ENCODE data around the gene PI16.

PI16 gene
- long read RNA-seq, donor 1, partial matches to known transcripts: 0 of 1 reads
- long read RNA-seq, donor 1, other reads (novel, unspliced or antisense): 0 of 1 reads
- long read RNA-seq, donor 2: 0 reads
- long read RNA-seq, donor 3, partial matches to known transcripts: 0 of 2 reads
- long read RNA-seq, donor 3, other reads (novel, unspliced or antisense): 0 of 2 reads
- long read RNA-seq, donor 4: 0 reads
- long read RNA-seq, donor 5: 0 reads
- long read RNA-seq, donor 6: 0 reads
- long read RNA-seq, donor 7: 0 reads
- long read RNA-seq, donor 8, partial matches to known transcripts: 0 of 2 reads
- long read RNA-seq, donor 8, other reads (novel, unspliced or antisense): 0 of 2 reads

DNA sequence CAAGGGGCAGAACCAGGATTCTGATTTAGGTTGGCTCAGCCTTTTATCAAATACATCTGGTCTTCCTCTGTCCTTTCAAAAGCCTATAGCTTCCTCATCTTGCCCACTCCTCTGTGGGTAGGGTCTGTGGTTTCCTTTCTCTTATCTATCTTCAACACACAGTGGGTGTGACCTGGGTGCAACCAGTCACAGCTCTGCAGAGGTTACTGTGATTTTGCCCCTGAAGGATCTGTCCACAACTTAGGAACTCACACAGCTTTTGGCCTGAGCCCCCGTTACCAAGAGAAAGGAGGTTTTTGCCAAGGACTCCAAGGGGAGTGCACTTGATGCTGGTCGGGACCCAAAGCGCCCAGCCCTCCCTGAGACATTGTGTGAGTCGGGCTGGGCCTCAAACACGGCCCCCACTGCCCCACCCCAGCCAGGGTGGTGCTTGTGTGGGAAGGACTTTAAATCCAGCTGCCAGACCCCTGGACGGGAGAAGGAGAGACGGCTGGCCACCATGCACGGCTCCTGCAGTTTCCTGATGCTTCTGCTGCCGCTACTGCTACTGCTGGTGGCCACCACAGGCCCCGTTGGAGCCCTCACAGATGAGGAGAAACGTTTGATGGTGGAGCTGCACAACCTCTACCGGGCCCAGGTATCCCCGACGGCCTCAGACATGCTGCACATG, at the start of gene PI16:
Gene PI16, plus strand, starts transcription at position 477 of the 670 bp plus-strand sequence. Its CDS starts 23 bp downstream, at position 500.
- no peak for DNase-seq

DNA sequence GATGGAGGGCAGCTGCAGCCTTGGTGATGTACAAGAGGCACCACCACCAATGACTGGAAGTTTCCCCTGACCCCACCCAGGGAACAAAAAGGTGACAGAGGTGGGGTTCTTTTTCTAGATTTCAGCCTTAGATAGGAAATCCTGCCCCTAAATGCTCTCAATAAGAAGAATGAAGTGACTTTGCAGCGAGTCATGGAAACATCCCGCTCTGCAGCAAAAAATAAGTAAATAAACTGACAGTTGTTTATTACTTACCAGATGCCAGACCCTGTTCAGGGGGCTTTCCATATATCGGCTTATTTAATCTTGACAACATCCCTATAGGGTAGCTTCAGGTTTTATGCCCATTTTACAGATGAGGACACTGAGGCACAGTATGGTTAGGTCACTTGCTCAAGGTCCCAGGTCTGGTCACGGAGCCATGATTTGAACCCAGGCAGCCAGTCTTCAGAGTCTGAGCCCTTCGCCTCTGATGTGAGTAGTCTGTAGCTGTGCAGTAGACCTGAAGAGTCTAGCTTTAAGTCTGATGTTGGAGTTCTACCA, 49.6 kb upstream of the PI16 start:
- no peak for DNase-seq

DNA sequence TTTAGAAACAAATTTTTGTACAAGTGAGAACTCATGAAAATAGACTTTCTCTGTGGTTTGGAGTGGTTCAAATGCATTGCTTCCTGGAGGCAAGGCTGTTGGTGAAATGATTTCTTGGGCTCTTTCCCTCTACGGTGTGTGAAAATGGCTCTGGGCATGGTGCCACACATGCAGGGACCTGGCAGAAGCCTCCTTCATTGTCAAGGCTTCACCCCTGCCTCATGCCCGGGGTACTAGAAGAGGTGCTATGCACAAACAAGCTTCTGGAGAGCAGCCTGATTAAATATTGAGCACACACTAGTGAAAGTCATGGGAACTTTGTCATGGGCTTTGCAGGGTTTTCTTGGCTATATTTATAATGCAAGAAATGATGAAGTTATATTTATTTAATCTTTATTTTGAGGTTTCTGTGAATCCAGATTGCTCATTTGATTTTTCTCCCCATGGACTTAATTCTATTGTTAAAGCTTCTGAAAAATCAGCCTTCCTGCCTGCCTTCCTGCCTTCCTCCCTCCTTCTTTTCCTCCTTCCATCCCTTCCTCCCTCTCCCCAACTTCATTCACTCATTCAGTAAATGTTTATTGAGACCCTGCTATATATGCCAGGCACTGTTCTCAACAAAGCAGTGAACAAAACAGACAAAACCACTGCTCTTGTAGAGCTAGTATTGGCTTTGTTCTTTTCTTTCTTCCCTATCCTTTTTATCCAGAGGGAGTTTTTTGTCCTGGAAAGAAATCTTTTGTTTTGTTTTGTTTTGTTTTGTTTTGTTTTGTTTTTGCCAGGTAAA, 47.8 kb upstream of the PI16 start:
- no peak for DNase-seq

GRCh38 chr6:36907781-36908180, 46.8 kb upstream of the PI16 start:
- no peak for DNase-seq

DNA sequence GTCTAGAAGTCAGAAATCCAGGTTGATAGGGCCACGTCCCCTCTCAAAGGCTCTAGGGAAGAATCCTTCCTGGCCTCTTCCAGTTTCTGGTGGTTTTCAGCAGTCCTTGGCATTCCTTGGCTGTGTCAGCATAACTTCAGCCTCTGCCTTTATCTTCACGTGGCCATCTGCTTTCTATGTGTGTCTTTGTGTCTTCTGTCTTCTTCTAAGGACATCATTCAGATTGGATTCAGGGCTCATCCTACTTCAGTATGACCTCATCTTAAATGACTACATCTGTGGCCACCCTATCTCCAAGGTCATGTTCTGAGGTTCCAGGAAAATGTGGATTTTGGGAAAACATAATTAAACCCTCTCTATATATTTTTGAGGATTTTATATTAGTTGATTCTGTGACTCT, 45.8 kb upstream of the PI16 start:
- no peak for DNase-seq

DNA sequence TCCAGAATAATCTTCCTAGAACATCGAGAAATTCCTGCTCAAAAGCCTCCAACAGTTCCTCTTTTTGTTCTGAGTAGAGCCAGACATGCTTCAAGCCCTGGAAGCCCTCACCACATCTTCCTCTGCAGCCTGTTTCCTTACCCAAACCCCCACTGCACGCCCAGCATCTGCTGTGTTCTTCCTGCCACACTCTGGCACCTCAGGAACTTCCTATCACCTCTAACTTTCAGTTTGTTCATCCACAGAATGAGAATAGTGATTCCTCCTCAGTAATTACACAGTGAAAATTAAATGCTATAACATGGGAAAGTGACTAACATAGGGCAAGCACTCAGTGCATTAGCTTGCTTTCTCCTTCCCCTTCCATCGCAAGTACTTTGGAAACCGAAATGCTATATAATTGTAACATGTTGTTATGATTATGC, 42.5 kb upstream of the PI16 start:
- DNase-seq: no peak

DNA sequence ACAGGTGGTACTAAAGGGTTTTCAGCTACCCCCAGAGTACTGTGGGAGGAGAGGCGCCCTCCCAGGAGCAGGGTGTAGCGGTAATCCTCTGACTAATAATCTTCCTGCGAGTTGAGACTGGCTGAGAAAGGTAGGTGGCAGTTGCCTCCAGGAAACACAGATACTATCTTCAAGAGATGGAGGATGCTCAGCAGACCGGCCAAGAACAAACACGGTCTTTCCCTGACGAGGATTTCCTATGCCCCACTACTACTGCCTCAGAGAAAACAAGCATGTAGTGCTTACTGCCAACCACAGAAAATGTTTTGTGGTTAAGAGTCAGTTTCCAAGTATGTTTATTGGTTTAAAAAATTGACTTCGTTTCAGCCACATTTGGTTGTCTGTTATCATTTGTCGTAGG, 42.0 kb upstream of the PI16 start:
- DNase-seq: no peak

GRCh38 chr6:36913082-36913481, 41.5 kb upstream of the PI16 start:
- DNase-seq: no peak

DNA sequence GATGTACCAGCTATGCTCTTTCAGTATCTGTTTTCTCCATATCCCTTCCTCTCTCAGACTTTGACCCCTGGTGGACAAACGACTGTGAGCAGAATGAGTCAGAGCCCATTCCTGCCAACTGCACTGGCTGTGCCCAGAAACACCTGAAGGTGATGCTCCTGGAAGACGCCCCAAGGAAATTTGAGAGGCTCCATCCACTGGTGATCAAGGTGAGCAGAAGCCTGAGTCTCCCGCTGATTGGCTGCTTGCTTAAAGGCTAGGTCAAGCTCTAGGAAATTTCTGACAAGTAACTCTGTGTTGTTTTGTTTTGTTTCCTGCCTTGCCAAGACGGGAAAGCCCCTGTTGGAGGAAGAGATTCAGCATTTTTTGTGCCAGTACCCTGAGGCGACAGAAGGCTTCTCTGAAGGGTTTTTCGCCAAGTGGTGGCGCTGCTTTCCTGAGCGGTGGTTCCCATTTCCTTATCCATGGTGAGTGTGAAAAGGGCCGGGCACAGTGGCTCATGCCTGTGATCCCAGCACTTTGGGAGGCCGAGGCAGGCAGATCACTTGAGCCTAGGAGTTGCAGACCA, 40.2 kb upstream of the PI16 start:
- no peak for DNase-seq

DNA sequence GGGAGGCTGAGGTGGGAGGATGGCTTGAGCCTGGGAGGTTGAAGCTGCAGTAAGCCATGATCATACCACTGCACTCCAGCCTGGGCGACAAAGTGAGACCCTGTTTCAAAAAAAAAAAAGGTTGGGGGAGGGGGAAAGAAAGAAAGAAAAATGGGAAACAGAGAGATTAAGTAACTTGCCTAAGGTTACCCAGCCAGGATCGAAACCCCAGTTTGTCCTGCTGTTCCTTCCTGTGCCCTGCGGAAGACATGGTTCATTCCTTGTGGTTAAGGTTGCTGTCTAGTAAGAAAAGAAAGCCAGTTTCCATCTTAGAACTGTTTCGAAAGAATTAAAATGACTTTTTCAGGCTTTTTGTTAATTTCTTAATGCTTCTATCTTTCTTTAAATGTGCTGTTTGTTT, 38.9 kb upstream of the PI16 start:
- DNase-seq: no peak

- DNase-seq: no peak
Measured at GRCh38 chr6:36916126-36916525, 38.4 kb upstream of the PI16 start.

DNA sequence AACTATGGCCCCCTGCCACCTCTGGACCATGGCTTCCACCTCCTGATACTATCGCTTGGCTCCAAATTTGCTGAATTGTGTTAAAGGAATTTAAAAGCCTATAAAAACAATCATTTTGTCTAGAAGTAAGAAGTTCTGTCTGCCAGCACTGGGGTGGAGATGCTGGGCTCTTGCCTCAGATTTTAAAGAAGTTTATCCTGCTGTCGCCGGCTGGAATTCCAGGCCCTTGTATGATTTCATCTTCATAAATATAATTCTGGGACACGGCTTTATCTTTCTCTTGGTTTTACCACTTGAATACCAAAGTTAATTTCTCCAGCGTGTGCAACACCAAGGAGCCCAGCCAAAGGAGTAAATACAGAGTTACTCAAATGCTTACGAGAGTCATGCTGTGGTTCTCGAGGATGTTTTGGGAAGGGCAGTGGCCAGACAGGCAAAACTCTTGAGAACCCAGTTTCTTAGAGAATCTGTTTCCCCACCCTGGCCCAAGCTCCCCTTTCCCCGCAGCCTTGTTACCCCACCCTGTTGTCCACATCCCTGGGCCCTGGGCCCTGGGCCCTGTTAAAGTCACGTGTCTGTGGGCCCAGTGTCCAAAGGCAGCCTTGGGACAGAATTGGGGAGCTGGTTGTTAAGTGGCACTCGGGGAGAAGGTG, 36.9 kb upstream of the PI16 start:
- no peak for DNase-seq

DNA sequence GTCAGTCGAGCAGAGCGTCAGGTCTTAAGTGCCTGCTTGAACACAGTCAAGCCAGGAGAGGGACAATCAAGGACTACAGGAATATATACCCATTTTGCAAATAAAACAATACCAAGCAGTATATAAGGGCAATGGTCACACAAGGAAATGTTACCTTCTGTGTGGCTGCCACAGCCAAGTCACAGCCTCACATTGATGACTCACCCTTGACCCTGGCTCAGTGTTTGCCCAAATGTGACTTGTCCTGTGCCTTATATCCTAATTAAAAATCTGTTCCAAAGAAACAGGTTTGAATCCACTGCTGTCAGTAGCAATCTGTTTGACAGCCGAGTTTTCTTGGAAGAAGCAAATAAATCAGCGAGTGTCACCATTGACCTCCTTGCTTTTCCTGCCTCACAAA, 34.5 kb upstream of the PI16 start:
- DNase-seq: no peak

DNA sequence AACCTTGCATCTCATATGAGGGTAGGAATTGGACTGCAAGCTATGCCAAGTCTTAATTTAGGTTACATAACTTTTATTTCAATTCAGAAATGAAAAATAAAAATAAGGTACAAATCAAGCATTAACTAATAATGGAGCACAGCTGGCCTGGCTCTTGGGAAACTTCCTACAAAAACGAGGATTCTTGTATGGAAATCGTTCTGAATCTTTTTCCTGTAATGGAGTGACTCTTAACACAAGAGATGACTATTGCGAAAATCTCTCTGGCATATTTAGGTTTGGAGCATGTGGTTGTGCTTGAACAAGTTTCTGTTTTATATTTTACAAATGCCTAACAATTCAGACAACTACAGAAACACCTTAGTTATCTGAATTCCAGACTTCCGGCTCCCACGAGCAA, 34.0 kb upstream of the PI16 start:
- no peak for DNase-seq

DNA sequence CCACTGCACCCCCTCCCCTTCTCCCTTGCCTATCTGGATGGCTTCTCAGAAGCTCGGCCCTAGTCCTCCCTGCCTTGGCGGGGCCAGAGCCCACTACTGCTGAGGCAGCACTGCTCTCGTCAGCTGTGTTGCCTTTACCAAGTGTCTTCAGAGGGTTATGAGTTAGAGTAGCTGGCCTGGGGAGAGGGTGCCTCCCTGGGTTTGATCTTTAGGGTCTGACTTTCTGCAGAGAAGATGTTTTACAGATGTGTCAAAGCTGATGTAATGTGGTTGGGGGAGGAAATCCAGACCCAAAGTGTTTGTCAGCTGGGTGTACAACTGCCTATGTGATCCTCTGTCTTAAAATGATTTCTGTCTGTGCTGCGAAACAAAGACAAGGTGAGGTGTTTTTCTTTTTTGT, 30.4 kb upstream of the PI16 start:
- DNase-seq: no peak

DNA sequence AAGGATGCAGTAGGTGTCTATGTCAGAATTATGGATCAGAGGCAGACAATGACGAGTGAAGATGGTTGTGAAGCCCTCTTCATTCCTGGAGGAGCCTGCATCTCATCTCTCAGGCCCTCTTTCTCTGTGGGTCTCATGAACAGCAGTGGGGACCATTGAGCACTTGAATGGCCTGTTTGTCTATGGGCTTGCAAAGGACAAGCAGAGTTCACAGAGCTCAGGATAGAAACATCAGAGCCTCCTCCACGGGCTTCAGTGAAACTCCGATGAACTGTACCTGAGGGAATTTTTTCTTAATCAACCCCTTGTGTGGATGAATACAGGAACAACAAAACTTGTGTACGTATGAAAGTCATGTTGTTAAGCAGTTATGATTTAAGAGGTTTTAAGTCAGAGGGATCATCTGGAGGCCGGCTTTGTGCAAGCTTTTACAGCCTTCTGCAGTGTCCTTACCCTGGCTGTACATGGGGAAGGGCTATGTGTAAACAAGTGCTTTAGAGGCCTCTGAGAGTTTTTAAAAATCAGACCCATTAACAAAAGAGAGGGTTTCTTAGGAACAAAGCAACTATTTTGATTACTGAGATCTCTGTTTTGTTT, 29.7 kb upstream of the PI16 start:
- no peak for DNase-seq

- no peak for DNase-seq
Measured at GRCh38 chr6:36925809-36926208, 28.7 kb upstream of the PI16 start.

DNA sequence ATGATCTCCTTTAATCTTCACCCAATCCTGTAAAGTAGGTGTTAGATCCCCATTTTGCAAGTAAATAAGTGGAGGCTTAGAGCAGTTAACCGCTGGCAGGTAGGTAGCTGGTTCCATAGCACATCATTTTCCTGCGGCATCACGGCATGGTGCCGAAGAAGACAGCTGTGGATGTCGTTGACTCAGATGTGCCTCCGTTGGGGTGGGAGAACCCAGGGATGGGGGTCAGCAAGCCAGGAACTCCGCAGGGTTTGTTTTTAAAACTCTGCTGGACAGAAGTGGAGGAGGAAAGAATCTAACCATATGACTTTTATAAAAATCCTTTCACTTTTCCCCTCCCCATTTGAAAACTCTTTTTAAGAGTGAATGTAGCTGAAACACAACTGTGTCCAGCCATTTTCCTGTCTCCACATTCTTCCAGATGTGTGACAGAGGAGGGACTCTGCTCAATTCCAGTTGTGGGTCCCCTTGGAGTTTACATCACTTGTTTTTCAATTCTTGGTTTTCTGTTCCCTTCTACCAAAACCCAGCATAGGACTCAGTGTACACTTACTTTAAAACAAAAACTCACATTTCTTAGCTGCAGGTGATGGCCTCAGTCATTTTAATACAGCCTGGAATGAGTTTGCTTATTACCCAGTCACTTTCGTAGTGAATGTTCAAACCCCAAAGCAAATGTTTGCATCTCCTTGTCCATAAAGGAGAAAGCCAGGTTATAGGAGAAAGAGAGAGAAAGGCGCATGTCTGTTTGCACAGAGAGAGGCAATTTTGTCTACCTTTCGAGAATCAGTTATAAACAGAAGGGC, 27.6 kb upstream of the PI16 start:
- no peak for DNase-seq

DNA sequence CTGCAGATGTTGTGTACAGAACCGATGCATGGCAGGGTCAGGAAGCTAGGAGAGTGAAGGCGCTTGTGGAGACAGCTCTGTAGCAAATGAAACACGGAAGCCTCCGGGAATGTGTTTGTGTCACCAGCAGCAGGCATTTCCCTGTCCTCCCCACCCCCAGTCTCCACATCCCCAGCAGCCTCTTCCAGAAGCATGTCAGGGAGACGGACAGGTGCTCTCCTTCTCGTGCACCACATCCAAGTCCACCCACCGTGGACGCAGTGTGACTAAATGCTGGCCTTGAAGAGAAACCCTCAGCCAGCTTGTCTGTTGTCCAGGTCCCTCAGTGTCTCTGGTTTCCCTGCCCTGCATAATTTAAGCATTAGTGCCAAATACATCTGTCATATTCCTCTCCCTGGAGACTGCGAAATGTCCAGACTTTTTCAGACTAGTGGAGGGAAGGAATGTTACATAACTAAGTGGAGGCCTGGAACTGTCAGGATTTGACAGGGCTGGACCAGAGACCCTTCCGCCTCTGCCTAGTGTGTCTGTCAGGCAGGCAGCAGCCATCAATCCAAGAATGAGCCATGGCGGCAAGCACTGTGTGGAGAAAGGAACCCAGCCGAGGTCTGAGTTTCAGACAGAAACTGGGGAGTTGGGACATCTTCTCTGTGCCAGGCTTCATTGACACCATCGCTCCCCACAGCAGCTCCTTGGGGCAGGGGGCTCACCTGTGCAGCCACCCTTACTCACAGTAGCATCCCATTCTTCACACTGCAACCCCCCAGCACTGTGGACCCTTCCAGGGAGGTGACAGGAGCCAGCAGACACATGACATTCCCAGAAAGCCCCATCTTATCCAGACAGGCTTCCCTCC, 26.6 kb upstream of the PI16 start:
- DNase-seq: peak; percentile 7

- DNase-seq: no peak
Measured at GRCh38 chr6:36928547-36928918, 26.0 kb upstream of the PI16 start.

All from right kidney (tissue), 9 donors.